ENCODE measurements around the gene UBE2Q1.
A peak's percentile ranks its signal among the peaks of the same experiment; 100 is the strongest.
"Not testable (repeated sequence)": the region's sequence is repeated elsewhere in the genome, so short reads cannot be mapped to it uniquely, and the experiment has no call there.

Gene UBE2Q1

DNA sequence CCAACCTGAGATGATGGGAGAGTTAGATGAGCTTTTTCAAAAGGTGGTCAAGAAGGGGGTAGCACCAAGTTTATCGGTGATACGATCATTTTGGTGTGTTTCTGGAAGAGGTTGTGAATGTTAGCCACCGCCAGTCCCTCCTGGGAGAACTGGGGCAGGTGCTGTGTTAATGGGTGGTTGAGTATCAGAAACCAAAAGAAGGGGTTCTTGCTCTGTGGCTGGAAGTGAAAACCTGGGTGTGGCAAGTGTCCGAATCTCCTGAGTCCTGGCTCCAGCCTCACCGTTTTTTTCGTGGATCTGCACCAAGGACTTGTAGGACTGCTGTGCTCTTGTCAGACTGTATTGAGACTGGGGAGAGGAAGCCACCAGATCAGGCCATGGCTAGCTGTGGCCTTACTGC is 7.8 kb downstream of the UBE2Q1 start:
- DNase-seq (ENCODE audit: low spot score), result no peak

DNA sequence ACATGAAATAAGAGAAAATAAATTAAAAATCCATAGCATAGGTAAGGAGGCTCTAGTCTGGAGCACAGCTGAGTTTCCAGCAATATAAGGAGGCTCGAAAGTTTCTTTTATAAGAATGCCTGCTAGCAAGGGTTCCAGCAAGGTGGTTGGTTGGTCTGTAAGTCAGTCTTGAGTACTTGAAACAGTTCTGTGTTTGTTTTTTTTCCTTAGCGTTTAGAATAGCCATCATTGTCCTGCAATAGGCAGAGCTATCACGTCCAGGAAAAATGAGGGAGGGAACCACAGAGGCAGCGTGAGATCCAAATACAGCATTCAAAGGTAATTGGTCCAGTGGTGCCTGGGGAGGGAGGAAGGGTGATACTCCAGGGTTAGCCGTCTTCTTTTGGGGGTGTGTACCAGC is 8.4 kb downstream of the UBE2Q1 start:
- DNase-seq (ENCODE audit: low spot score), result no peak

DNA sequence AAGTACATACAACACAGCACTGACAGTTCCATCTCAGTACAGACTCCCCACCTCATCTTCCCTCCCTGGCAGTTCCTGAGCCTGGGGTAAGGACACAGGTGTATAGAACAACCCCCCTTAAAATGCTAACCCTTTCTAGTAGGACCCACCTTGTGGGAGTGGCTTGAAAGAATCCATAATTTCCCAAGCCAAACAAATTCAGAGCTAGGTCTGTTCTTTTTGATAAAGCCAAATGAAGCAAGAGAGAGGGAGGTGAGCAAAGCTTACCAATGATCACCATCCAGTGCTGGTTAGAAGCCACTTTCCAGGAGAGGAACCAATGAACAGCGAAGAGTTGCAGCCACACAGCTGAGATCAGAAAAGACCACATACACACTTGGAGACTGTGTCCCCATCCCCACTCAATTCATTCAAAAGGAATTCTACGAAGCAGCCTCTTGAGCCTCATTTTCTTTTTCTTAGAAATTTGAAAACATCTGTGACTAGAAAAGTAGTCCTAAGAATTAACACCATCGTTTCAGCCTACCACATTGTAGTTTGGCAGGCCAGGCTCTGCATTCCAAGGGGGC is 9.2 kb downstream of the UBE2Q1 start:
- no peak for DNase-seq (ENCODE audit: low spot score)

- DNase-seq (ENCODE audit: low spot score), result no peak
Observed at GRCh38 chr1:154548028-154548427, 10.4 kb downstream of the UBE2Q1 start.

DNA sequence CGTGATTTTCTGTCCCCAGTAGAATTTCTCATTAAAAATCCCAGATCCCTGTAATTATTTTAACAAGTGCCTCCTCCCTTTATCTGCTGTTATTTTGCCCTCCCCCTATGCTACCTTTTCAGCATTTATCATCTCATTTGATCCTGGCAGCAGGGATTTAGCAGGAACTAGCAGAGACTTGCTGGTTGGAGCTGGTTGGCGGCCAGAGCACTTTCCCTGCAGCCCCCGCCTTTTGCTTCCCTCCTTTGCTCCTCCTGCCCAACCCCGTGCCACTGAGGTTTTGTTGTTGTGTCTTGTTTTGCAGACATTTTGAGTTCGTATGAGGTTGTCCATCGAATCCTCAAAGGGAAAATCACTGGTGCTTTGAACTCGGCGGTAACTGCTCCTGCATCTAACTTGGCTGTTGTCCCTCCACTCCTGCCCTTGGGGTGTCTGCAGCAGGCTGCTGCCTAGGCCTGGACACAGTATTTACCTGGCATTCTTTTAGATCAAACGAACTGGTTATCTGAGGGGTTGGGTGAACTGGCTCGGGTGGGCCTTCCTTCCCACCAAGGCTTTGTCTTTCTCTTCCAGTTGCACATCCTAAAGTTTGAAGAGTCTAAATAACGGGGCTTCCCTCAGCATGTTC is 11.2 kb downstream of the UBE2Q1 start:
- DNase-seq (ENCODE audit: low spot score), result no peak

DNA sequence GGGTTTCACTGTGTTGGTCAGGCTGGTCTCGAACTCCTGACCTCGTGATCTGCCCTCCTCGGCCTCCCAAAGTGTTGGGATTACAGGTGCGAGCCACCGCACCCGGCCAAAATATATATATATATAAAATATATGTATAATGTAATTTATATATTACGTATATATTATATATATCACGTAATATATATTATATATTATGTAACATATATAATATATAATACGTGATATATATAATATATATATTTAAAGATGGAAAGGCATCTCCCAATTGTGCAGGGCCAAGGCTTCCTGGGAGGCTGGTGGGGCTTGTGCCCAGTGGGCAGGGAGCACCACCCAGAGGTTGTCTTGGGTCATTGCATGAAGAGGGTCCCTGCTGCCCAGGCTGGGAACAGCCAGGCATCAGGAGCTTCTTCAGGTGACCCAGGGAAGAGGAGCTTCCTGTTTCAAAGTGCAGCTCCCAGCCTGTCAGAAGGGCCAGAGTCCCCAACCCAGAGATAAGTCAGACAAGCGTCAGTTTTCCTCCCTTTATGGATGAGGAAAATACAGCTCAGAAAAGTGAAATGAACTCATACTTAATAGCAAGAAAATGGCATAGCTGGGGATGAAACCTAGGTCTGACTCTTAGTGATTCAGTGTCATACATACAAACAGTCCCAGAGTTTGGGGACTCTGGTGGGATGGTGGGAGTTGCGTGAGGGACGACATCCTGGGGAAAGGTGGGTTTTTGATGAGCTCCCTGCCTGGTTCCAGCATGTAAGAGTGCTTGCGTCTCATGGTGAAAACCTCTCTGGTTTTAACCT is 12.0 kb downstream of the UBE2Q1 start:
- DNase-seq (ENCODE audit: low spot score), result peak; percentile 77

GRCh38 chr1:154541231-154541630 is 17.2 kb downstream of the UBE2Q1 start:
- DNase-seq (ENCODE audit: low spot score), result no peak

- DNase-seq (ENCODE audit: low spot score), result no peak
Observed at GRCh38 chr1:154539486-154540483, 18.7 kb downstream of the UBE2Q1 start.

GRCh38 chr1:154536570-154536969 is 21.9 kb downstream of the UBE2Q1 start:
- DNase-seq (ENCODE audit: low spot score), result no peak

DNA sequence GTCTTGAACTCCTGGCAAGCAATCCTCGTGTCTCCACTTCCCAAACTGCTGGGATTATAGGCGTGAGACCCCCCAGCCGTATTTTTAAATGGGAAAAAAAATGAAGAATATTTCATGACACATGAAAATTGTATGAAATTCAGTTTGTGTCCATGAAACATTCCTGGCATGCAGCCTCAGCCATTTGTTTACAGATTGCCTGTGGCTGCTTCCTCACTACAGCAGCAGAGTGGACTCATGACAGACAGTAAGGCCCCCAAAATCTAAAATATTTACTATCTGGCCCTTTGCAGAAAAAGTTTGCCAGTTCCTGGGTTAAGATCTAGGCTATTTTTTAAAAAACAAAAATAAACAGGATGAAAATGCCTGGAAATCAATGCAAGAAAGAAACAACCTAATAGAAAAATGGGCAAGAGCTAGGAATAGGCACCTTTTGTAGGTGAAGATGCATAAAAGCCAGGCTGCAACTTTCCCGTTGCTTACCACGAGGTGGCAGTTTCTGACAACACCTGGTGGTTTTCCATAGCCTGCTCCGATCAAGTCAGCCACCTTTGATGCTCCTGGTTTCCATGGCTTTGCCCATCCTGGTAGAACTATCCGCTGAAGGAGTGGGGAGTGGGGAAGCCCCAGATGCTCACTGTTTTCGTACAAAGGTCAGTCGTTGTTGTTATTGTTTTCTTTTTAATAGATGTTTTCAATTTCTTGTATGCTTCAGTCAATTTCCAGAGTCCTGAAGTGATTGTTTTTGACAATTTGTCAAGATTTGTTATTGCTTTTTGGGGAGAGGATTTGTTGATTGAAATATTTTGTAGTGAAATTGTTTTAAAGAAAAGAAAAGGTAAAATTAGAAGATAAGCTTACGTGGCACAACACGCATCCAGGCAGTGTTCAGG is 24.3 kb downstream of the UBE2Q1 start:
- no peak for DNase-seq (ENCODE audit: low spot score)

DNA sequence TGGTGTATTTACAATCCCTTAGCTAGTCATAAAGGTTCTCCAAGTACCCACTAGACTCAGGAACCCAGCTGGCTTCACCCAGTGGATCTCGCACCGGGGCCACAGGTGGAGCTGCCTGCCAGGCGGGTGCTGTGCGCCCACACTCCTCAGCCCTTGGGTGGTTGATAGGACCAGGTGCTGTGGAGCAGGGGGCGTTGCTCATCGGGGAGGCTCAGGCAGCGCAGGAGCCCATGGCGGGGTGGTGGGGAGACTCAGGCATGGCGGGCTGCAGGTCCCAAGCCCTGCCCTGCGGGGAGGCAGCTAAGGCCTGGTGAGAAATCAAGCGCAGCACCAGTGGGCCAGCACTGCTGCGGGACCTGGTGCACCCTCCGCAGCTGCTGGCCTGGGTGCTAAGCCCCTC is 26.5 kb downstream of the UBE2Q1 start:
- DNase-seq (ENCODE audit: low spot score), result not testable (repeated sequence)

GRCh38 chr1:154529308-154529707 is 29.2 kb downstream of the UBE2Q1 start:
- no peak for DNase-seq (ENCODE audit: low spot score)

DNA sequence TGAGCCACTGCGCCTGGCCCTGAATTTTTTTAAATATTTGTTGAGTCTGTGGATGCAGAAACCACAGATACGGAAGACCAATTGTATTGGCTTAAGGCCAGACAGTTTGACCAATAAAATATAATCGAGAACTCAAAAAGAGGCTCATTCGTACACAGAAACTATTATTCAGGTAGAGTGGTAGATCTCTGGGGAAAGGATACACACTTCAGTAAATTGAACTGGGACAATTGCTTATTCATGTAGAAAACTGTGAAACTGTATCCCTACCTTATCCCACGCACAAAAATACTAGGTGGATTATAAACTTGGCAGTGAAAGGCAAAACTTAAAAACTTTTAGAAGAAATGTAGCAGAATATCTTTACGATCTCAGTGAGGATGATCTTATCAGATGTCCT is 31.3 kb downstream of the UBE2Q1 start:
- DNase-seq (ENCODE audit: low spot score), result no peak

GRCh38 chr1:154524881-154525280 is 33.6 kb downstream of the UBE2Q1 start:
- no peak for DNase-seq (ENCODE audit: low spot score)

GRCh38 chr1:154521695-154522094 is 36.8 kb downstream of the UBE2Q1 start:
- DNase-seq (ENCODE audit: low spot score), result no peak

DNA sequence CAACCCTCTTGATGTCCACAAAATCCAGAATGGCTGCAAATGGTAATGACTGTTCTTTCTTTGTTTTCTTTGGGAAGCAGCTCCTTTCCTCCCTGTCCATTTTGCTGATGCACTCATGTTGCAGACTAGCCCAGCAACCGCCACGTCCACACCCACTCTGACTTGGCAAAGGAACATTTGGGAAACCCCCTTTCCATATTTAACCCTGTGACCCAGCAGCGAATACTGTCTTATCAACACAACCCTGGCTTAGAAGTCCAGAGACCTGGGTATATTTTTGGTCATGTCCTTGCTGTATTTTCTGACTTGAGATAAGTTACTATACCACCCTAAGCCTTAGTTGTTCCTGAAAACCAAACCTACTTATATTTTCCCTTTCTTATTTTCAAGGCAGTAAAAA is 38.1 kb downstream of the UBE2Q1 start:
- no peak for DNase-seq (ENCODE audit: low spot score)

- no peak for DNase-seq (ENCODE audit: low spot score)
Observed at GRCh38 chr1:154519591-154519991, 38.9 kb downstream of the UBE2Q1 start.

DNA sequence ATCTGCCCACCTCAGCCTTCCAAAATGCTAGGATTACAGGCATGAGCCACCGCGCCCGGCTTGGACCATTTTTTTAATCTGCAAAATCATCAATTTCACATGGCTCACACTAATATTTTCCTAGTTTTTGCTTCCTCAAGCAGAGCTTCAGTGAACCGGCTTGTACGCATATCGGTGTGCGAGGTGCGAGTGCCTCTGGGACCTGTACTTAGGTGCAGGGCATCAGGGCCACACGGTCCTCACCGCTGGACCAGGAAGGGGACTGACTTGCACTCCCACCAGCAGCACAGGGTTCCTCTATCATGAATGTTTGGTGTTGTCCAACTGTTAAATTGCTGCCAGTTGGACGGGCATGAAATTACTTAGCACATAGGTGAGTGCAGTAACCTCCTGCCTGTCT is 40.8 kb downstream of the UBE2Q1 start:
- DNase-seq (ENCODE audit: low spot score), result no peak

DNA sequence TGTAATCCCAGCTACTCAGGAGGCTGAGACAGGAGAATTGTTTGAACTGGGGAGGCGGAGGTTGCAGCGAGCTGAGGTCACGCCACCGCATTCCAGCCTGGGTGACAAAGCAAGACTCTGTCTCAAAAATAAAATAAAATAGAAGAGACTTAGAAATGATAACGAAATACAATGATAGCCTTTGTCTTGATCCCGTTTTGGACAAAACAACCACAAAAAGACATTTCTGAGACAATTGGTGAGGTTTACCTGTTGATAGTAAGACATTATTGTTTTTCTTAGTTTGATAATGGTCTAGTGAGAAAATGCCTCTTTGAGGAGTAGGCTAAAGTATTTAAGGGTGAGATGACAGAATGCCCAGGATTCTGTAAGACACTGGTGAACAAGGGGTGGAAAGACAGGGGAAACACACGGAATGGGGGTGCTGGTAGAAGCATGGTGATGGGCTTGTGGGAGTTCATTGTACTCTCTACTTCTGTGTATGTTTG is 44.4 kb downstream of the UBE2Q1 start:
- DNase-seq (ENCODE audit: low spot score), result no peak

- no peak for DNase-seq (ENCODE audit: low spot score)
Observed at GRCh38 chr1:154512760-154513159, 45.7 kb downstream of the UBE2Q1 start.

DNA sequence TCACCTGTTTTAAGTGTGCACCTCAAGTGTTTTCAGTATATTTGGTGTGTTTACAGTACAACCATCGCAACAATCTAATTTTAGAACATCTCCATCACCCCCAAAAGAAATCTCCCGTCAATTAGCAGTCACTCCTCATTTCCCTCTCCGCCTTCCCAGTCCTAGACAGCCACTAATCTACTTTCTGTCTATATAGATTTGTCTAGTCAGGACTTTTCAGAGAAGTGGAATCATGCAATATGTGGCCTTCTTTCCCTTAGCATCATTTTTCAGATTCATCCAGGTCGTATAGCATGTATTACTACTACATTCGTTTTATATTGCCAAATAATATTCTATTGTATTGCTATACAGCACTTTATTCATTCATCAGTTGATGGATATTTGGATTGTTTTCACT is 54.6 kb downstream of the UBE2Q1 start:
- DNase-seq (ENCODE audit: low spot score), result no peak

Measured in ecto neural progenitor cell (in vitro differentiated cells).